Activated T-helper 9 cell treated with anti-CD3 and anti-CD28 coated beads, Interleukin-2, amount 50 U/mL, for 16 hours (primary cell): ENCODE measurements around the gene BAK1.
"Not testable (repeated sequence)": the region's sequence is repeated elsewhere in the genome, so short reads cannot be mapped to it uniquely, and the experiment has no call there.

Experiments used
- DNase-seq: peaks from one replicate; pipeline ENCODE4 v3.0.0-alpha.2; 2020; ENCODE audit warnings: low read depth

The BAK1 gene

DNA sequence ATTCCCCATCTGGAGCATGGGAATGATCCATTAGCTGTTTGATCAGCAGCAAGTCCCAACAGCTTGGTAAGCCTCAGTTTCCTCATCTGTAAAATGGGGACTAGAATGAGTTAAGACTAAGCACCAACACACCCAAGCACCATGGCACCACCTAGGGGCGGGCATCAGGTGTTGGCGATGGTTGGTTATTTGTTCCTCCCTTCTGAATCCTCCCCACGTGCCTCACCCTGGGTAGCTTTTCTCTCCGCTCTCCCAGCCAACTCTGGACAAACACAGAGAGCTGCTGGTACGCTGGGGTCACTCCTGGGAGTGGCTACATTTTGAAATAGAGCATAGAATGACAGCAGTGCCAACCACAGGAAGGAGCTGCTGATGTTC, 27.7 kb upstream of the BAK1 start:
- no peak for DNase-seq

DNA sequence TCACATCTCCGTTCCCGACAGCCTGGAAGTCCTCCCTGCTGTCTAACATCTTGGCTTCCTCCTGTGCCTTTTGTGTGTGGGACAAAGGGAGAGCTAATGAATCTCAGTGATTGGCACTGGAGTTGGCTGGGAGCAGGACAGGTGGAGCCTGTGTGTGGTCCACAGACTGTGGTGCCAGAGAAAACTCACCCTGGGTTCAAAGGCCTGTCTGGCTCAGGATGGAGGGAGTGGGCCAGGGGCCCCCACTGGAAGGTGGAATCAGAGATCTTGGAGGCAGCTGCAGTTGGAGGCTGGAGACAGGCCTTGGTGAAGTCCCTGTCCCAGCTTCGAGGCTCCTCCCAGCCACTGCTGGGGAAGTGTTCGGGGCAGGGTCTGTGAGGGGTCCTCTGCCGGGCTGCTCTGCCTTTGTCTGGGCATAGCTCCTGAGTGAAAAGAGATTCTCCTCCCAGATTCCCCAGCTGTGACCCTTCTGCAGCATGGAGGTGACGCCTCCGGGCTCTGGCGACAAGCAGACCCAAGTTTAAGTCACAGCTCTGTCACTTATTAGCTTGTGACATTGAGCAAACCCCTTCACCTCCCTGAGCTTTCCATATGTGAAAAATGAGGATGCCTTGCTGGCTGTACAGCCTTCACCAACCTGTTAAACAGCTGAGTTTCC, 27.2 kb upstream of the BAK1 start:
- no peak for DNase-seq

DNA sequence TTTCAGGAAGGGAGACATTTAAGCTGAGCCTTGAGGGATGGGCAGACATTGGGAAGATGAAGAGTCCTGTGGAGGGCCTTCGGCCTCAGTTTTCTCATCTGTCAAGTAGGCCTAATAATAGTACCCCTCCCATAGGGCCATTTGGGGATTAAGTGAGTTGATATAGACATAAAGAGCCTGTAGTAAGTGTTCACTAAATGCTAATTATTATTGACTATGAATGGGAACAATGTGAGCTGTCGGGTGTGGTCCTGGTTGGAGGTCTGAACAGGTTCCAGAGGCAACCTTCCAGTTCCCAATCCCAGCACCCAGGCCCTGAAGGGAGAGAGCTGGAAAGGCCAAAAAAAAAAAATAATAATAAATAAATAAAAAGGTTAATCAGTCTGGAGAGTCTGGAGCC, 26.6 kb upstream of the BAK1 start:
- DNase-seq: no peak

DNA sequence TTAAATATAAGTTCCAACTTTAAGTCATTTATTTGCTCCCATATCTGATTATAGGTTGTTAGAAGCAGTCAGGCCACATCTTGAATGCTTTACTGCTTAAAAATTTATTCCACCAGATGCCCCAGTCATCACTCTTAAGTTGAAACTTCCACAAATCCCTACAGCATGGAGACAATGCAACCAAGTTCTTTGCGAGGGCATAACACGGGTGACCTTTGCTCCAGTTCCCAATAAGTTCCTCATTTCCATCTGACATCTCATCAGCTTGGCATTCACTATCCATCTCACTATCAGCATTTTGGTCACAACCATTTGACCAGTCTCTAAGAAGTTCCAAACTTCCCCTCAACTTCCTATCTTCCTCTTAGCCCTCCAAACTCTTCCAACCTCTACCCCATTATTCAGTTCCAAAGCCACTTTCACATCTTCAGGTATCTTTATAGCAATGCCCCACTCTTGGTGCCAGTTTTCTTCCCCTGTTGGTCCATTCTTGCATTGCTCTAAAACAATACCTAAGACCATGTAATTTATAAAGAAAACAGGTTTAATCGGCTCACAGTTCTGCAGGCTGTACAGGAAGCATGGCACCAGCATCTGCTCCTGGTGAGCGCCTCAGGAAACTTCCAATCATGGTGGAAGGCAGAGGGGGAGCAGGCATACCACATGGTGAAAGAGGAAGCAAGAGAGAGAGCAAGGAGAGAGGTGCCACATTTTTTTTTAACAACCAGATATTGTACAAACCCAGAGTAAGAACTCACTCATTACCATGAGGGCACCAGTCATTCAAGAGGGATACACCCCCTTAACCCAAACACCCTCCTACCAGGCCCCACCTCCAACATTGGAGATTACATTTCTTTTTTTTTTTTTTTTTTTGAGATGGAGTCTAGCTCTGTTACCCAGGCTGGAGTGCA, 25.1 kb upstream of the BAK1 start:
- DNase-seq: no peak

DNA sequence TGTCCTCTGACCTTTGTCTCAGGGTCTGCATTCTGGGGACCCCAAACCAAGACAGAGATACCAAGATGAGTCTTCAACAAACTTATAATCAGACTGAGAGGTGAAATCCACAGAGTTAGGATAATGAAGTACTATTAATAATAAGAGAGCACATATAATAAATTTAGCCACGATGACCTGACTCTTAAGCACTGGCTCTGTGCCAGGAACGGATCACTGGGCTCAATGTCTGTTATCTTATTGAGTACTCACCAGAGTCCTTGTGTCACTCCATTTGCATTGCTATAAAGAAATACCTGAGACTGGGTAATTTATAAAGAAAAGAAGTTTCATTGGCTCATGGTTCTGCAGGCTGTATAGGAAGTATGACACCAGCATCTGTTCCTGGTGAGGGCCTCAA, 22.1 kb upstream of the BAK1 start:
- no peak for DNase-seq

DNA sequence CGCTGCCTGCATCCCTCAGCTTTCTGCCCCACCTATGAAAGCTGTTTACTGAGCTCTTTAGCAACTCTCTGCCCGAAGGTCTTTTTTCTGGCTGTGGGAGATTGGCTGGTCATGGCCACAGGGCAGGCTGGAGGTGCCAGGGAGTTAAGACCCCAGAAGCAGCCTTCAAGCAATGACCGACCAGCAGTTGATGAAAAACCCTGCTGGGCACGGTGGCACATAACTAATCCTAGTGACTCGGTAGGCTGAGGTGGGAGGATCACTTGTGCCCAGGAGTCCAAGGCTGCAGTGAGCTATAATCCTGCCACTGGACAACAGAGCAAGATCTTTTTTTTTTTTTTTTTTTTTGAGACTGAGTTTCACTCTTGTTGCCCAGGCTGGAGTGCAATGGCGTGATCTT, 20.7 kb upstream of the BAK1 start:
- no peak for DNase-seq

DNA sequence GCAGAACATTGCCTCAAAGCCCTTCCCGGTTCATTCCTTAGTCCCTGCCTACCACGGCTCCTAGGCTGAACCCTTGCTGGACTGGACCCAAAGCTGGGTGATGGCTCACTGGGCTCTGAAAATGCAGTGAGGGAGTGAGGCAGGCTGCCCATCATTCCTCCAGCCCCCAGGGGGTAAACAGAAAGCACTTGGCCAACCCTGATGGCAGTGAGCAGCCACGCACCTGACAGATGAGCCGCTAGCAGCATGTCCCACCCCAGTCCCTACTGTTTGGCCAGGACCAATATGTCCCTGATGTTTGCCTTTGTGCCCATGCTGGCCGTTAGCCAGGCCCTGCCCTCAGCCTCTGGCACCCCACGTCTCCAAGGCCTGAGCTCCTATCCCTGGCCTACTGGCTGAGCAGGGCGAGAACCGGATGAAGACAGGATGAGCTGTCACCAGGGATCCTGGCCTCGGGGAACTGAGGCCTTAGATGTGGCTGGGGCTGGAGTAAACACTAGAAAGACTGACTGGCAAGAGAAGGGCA, 19.4 kb upstream of the BAK1 start:
- no peak for DNase-seq

DNA sequence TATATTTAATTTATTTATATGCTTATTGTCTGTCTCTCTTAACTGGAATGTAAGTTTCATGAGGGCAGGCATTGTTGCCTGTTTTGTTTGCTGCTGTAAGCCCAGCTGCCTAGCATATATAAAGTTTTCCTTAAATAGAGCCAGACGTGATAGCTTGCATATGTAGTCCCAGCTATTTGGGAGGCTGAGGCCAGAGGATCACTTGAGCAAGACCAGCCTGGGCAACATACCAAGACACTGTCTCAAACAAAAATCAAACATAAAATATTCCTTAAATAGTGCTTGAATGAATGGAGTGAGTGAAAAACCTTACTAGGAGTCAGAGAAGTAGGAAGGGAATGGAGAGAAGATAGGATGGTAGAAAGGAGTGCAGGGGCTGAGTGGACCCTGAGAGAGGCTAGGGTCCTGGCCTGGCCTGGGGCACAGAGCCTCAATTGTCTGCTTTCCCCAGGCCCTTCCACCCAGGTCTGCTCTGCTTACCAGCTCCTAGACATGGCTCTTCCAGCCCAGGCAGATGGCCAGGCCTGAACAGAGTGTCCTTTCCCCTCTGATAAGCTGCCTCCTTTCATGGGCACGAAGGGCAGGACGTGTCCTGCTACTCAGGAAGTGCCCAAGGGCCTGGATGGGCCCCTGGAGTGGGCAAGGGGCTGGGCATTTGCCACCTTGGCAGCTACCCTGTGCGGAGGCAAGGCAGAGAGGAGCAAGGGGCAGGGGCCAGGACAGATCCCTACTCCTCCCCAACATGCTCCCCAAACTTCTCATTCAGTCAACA, 17.7 kb upstream of the BAK1 start:
- DNase-seq: no peak

DNA sequence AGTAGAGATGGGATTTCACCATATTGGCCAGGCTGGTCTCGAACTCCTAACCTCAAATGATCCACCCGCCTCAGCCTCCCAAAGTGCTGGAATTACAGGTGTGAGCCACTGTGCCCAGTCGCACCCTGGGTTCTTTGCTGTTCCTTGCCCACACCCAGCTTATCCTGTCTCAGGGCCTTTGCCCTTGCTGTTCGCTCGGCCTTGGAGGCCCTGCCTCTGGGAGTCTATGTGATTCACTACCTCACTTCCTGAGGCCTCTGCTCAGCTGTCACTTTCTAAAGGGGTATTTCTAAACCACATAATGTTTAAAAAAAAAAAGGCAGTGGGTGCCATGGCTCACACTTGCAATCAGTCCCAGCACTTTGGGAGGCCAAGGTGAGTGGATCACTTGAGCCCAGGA, 16.8 kb upstream of the BAK1 start:
- DNase-seq: not testable (repeated sequence)

DNA sequence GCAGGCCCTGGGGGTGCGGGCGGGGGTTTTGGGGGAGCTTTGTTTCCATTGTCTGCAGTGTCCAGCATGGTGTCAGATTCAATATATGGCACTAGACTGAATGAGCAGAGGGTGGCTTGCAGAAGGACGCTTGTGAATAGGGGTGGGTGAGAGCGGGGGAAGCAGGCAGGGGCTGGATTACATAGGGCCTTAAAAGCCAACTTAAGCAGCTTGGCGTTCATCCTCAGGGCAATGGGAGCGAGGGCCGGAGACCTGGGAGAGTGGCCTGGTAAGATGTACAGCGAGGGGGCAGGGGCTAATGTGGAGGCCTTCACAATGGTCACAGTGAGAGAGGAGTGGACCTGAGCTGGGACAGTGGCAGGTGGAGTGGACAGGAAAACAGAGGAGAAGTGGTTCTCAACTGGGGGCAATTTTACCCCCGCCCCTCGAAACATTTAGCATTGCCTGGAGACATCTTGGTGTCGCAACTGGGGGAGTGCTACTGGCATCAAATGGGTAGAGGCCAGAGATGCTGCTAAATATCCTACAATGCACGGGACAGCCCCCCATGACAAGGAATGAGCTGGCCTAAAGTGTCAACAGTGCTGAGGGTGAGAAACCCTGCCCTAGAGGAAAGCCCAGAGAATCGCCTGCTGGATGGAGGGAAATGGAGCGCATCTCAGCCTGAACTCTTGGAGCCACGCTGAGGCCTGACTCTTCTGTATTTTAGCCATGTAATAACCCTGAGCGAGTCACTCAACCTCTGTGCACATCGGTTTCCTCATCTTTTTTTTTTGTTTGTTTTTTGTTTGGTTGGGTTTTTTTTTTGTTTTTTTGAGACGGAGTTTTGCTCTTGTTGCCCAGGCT, 15.1 kb upstream of the BAK1 start:
- DNase-seq: no peak

DNA sequence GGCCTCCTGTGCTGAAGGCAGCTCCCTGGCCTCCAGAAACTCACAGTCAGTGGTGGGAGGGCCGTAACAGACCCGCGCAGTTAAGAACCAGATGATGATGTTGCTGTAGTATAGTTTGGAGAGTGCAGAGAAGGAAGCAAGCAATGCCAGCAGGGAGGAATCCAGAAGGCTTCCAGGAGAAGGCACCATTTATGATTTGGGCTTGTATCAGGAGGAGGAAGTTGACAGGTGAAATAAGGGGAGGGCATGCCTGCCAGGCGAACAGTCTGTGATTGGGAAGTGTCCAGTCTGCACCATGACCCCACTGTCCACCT, 13.3 kb upstream of the BAK1 start:
- DNase-seq: no peak

DNA sequence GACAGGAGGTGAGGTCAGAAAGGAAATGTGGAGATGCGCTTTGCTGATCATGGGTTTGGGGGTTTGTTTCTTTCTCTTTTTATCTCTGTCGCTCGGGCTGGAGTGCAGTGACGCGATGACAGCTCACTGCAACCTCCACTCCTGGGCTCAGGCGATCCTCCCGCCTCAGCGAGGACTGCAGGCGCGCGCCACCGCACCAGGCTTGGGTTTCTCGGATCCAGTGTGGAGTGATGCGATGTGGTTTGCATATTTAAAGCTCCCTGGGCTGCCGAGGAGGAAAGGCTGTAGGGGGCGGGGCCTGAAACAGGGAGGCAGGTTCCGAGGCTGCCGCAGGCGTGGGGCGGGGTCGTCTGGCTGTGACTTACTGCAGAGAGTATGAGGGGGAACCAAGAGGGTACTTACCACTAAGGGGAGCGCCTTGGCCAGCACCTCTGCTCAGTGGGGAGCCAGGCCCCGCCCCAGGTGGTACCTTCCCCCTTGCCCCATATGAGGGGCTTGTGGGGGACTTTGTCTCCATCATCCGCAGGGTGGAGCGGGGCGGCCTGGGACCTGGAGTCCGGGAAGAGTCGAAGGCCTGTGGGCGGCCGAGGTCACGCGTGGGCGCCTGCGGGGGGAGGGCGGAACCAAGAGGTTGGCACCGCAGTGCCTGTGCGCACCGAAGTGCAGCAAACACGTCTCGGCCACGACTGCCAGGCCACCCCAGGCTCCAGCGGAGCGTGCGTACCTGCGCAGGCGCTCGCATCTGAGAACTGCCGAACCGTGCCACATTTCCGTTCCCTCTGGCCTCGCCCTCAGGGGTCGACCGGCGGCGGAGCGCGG, 12.7 kb upstream of the BAK1 start:
- no peak for DNase-seq

DNA sequence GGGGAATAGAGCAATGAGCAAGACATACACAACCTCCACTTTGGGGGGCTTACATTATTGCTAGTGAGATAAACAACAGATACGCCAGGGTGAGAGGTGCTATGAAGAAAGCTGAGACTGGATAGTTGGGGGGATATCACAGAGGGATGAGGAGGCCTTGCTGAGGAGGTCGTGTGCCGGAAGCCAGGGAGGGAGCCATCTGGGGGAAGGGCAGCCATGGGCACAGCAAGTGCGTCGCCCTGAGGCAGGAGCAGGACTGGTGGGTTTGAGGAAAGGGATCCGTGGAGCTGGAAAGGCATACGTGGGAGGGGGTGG, 12.2 kb upstream of the BAK1 start:
- DNase-seq: no peak

DNA sequence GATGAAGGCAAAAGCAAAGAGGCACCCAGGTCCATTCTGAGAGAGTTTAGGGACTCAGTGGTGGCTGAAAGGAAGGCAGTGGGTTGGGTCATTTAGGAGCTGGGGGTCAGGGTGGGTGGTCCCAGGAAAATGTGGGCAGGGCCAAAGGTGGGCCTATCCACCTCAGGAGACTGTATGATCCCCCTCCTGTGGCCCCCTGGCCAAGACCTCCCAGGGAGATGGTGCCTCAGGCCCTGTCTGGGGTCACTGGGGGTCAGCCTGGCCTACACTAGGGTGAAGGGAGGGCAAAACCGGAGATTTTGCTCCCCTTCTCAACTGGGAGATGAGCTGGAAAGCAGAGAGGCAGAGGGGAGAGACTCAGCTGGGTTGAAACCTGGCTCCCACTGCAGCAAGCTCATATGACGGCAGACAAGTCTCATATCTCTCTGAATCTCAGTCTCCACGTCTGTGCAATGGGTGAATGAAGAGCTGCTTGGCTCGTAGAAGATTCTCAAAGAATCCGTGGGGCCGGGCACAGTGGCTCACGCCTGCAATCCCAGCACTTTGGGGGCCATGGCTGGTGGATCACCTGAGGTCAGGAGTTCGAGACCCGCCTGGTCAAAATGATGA, 11.5 kb upstream of the BAK1 start:
- no peak for DNase-seq

DNA sequence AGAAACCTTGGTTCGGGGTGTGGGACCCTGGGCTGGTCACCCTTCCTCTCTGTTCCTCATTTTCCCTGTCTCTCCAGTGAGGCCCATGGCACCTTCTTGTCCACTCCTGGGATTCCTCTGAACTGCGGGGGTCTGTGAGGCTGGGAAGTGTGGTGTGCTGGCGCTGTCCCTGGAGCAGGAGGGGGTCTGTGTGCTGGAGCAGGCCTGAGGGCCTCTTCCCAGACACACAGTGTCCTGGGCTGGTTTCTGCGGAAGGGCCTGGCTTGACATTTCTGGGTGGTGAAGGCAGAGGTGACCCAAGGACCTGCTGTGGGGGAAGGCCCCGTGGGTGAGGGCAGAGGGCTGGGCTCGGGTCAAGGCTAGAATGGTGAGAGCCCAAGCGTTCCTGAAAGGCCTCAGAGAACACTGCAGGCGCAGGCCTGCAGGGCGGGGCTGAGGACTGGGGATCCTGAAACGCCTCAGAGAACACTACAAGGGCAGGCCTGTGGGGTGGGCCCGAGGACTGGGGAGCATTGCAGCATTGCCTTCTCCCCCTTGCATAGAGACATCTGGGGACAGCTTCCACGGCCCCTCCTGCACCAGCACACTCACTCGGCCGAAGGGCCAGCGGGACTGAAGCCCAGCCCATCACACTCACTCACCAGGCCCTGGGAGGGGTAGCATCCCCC, 10.6 kb upstream of the BAK1 start:
- DNase-seq: no peak

DNA sequence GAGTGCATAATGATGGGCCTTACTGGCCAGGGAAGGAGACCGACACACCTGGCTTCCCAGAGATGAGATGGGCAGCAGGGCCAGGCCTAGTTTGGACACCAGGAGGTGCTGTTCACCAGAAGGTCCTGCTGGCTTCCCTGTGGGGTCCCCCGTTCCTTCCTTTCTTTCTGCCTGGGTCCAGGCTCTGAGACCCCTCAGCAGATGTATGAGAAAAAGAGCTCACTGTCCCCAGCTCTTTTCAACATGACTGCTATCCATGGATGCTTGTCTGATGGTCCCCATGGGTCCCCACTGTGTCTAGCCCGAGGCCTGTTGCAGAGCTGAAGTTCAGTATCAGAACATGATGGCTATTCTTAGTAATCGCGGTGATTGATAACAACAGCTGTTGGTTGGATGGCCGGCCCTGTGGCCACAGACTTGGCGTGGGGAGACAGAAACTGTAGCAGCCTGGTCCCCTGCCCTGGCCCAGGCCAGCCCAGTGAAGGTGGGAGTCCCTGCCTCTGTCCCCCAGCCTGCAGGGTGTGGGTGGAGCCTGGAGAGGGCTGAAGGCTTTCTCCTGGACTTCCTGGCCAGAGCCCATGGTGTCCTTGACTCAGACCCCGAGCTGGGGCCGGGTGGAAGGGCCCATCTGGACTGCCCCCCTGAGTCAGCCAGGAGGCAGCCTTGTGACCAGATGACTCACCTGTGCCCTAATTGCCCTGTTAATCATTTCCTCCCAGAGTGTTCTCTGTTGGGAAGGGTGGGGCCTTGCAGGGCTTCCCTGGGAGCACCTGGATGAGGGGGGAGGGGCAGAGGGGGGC, 9.9 kb upstream of the BAK1 start:
- DNase-seq: no peak

DNA sequence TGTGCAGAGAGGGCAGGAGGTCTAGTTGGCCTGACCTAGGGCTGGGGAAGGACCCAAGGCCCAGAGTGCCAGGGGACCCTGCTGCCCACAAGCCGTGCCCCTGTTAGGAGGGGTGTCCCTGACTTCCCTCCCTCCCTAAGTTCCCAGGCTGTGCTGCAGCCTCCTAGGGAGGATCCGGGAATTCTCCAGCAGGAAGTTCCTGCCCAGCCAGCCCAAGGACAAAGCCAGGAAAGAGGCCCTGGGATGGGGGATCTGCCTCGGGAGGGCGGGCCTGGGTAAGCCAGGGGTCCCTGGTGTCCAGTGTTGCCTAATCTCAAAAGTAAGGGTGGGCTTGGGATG, 9.3 kb upstream of the BAK1 start:
- no peak for DNase-seq

DNA sequence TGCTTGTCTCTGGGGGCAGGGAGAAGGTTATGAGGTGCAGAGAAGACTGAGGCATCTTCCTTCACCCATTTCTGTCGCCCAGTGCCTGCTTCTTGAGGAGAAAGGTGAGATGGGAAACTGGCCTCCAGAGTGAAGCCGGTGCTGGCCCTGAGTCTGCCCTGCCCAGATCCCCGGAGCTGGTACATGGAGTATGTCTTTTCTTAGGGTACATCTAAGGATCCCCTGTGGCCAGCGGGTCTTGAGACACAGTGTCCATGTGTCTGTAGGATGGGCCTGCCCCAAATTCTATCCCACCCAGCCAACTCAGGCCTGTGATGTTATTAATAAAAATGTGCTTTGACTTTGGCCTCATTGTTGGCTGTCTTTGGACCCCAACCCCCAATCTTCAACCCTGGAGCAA, 8.8 kb upstream of the BAK1 start:
- no peak for DNase-seq

DNA sequence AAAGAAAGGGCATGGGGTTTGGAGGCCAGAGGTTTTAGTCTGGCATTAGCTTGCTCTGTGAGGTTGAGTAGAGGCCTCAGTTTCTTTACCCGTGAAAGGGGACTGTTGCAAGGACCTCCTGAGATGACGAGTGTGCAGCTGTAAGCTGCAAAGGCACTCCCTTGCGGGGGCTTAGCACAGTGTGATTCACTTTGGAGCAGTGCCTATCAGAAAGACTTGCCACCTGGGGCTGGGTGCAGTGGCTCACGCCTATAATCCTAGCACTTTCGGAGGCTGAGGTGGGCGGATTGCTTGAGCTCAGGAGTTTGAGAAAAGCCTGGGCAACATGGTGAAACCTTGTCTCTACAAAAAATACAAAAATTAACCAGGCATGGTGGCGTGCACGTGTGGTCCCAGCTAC, 7.5 kb upstream of the BAK1 start:
- DNase-seq: no peak
